Stomach (tissue), 4 donors: ENCODE data around the gene OR52H1.

Experiments used
- CTCF ChIP-seq, 7 experiments: fragments of 450-650 bp in 4 of 7; fragments of 200-600 bp in 3 of 7; sonication (generic) in 3 of 7; IDR thresholded peaks; one replicate each; pipeline ENCODE4 v1.5.1; 2016 to 2019; ENCODE audit warnings: antibody characterized with exemption in 7 of 7, control low read depth in 2 of 7, mild to moderate bottlenecking in 1 of 7
- EP300 ChIP-seq: sonication (generic); formaldehyde crosslinking; IDR thresholded peaks from one replicate; pipeline ENCODE4 v1.6.1; 2017; ENCODE audit warnings: antibody characterized with exemption
- POLR2A ChIP-seq, 4 donors: fragments of 450-650 bp; IDR thresholded peaks; one replicate each; pipeline ENCODE4 v1.6.1; 2016; ENCODE audit warnings: antibody characterized with exemption in 4 of 4, control low read depth in 2 of 4, mild to moderate bottlenecking in 1 of 4, moderate library complexity in 1 of 4

- TF ChIP-seq EP300 = no peak
- TF ChIP-seq CTCF (IDR thresholded peaks at IDR 0.05) = no peak
- TF ChIP-seq POLR2A (IDR thresholded peaks at IDR 0.05) = no peak
Measured at GRCh38 chr11:5524756-5525155, 23.6 kb downstream of the OR52H1 start.
